Endothelial cell (in vitro differentiated cells): Measurements from ENCODE around the gene PAQR9. TPM values are rescaled to one million over a fixed set of nuclear protein-coding genes. Genes with fewer than 3 reads are reported as not detected.

Experiments used
- DNase-seq: peaks from one replicate; pipeline ENCODE4 v3.0.0; 2021; ENCODE audit warnings: low spot score
- H3K27ac Mint-ChIP-seq: one replicate; pipeline ENCODE4 v1.8.0; 2021; ENCODE audit warnings: mixed read lengths, inconsistent platforms; ENCODE audit not compliant: unreplicated experiment
- H3K27me3 Mint-ChIP-seq: one replicate; pipeline ENCODE4 v1.8.0; 2021; ENCODE audit warnings: mild to moderate bottlenecking, moderate library complexity, mixed read lengths, inconsistent platforms; ENCODE audit not compliant: unreplicated experiment
- H3K36me3 Mint-ChIP-seq: one replicate; pipeline ENCODE4 v1.8.0; 2021; ENCODE audit warnings: mild to moderate bottlenecking, low read depth, mixed read lengths, inconsistent platforms; ENCODE audit not compliant: unreplicated experiment
- H3K4me1 Mint-ChIP-seq: one replicate; pipeline ENCODE4 v1.8.0; 2021; ENCODE audit warnings: mild to moderate bottlenecking, mixed read lengths, inconsistent platforms; ENCODE audit not compliant: unreplicated experiment
- H3K4me3 Mint-ChIP-seq: one replicate; pipeline ENCODE4 v1.8.0; 2021; ENCODE audit warnings: mild to moderate bottlenecking, mixed read lengths, inconsistent platforms; ENCODE audit not compliant: unreplicated experiment
- H3K9me3 Mint-ChIP-seq: one replicate; pipeline ENCODE4 v1.8.0; 2021; ENCODE audit warnings: mixed read lengths, inconsistent platforms; ENCODE audit not compliant: unreplicated experiment
- CTCF ChIP-seq: fragments of 200-600 bp; sonication (generic); IDR thresholded peaks from one replicate; pipeline ENCODE4 v1.5.0; 2021; ENCODE audit warnings: antibody characterized with exemption; ENCODE audit not compliant: unreplicated experiment
- total RNA-seq: library from RNA; stranded (reverse); fragmentation: NEBNext Ultra II Directional; extraction: Animal tissue kit (Norgen Biotek cat#: 25700); gene quantifications from one replicate; pipeline ENCODE4 v1.2.1, GENCODE V29; 2021; ENCODE audit not compliant: unreplicated experiment

PAQR9 gene
- total RNA-seq, 1 donor from 2014 or later = not detected

GRCh38 chr3:142950972-142951371, 12.5 kb downstream of the PAQR9 start:
- H3K4me1 Mint-ChIP-seq = peaks cover 10% of the 10 kb centered on the region
- no peaks in the 10 kb centered on the region for H3K9me3 Mint-ChIP-seq
- no peak for TF ChIP-seq CTCF
- no peak overlapping the region for H3K27ac Mint-ChIP-seq
- peaks cover 1% of the 10 kb centered on the region for H3K27me3 Mint-ChIP-seq
- H3K36me3 Mint-ChIP-seq = no peaks in the 10 kb centered on the region
- no peak for DNase-seq
- no peak overlapping the region for H3K4me3 Mint-ChIP-seq

GRCh38 chr3:142947799-142948575, 15.5 kb downstream of the PAQR9 start:
- Mint-ChIP-seq H3K4me1 (peaks cover 6% of the 10 kb centered on the region), H3K36me3 (no peaks in the 10 kb centered on the region), H3K9me3 (no peaks in the 10 kb centered on the region), H3K4me3 (no peak overlapping the region), H3K27me3 (peaks cover 1% of the 10 kb centered on the region), H3K27ac (no peak overlapping the region)
- no peak for DNase-seq
- TF ChIP-seq CTCF = no peak

DNA sequence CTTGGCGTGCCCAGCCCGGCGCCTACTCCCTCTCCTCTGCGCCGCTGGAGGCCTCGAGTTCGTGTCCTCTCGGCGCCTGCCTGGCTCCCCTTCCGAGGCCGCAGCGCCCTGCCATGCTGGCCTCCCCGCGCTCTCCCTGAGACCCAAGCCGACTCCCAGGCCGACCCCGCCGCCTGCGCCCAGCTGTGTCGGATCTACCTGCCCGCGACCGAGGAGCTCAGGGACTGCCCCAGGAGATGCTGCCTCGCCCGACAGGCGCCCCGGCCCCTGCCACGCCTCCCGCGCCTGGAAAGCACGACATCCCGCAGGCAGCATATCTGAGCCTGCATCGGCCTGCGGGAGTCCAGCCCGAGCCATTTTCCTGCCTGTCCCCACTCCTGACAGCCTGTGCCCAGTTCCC, 16.1 kb downstream of the PAQR9 start:
- no peaks in the 10 kb centered on the region for H3K9me3 Mint-ChIP-seq
- peaks cover 1% of the 10 kb centered on the region for H3K27me3 Mint-ChIP-seq
- H3K4me3 Mint-ChIP-seq = no peak overlapping the region
- H3K36me3 Mint-ChIP-seq = no peaks in the 10 kb centered on the region
- DNase-seq = no peak
- H3K27ac Mint-ChIP-seq = no peak overlapping the region
- TF ChIP-seq CTCF = no peak
- peaks cover 5% of the 10 kb centered on the region for H3K4me1 Mint-ChIP-seq

DNA sequence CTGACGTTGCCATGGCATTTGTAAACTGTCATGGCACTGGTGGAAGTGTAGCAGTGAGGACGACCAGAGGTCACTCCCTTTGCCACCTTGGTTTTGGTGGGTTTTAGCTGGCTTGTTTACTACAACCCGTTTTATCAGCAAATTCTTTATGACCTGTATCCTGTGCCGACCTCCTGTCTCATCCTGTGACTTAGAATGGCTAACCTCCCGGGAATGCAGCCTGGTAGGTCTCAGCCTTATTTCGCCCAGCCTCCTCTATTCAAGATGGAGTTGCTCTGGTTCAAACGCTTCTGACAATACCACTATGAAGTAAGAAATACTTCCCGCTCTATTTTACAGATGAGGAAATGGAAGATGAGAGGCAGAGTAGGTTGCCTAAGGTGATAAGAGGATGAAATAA, 16.6 kb downstream of the PAQR9 start:
- Mint-ChIP-seq H3K9me3 (no peaks in the 10 kb centered on the region), H3K36me3 (no peaks in the 10 kb centered on the region), H3K4me1 (peaks cover 5% of the 10 kb centered on the region), H3K27ac (no peak overlapping the region), H3K4me3 (no peak overlapping the region), H3K27me3 (peaks cover 1% of the 10 kb centered on the region)
- no peak for DNase-seq
- no peak for TF ChIP-seq CTCF

DNA sequence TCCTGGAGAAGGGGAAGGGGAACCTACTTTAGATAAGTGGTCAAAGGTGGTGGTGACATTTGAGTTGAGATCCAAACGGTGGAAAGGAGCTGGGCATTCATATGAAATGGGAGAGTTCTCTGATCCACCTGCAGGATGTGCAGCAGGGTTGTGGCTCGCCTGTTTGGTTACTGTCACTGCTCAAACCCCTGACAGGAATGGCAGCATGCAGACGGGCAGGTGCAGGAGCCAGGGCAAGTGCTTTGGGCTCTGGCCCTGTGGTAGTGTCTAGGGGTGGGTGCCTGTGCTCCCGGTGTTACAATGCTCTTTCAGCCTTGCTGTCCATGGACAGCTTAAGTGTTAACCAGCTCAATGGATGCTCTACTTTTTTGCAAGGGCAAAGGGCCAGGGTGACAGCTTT, 18.5 kb downstream of the PAQR9 start:
- no peak for TF ChIP-seq CTCF
- no peaks in the 10 kb centered on the region for H3K4me1 Mint-ChIP-seq
- no peak overlapping the region for H3K27ac Mint-ChIP-seq
- H3K27me3 Mint-ChIP-seq = no peaks in the 10 kb centered on the region
- DNase-seq = no peak
- H3K4me3 Mint-ChIP-seq = no peak overlapping the region
- H3K9me3 Mint-ChIP-seq = no peaks in the 10 kb centered on the region
- no peaks in the 10 kb centered on the region for H3K36me3 Mint-ChIP-seq
